HCT116 (cell line): Measurements from ENCODE around the gene SERPINF2. TPM values are rescaled to one million over a fixed set of nuclear protein-coding genes. Genes with fewer than 3 reads are reported as not detected.

Experiments used
- ATAC-seq: fragments of 200-7000 bp; cut with Tn5 transposase; 2 replicates; pipeline ENCODE4 v1.9.1; 2020; ENCODE audit warnings: mild to moderate bottlenecking, moderate library complexity
- BruUV-seq: library from RNA; stranded (reverse); fragments of 400-500 nt; replicated peaks from 2 replicates; lab custom pipeline; 2021; lab: Mats Ljungman, UMichigan
- CTCF ChIA-PET: fragments of 300-600 bp; sonication (Branson Sonifier 250); formaldehyde crosslinking; loops from one replicate; lab custom pipeline; 2021; ENCODE audit warnings: antibody characterized with exemption; lab: Charles Lee
- POLR2A ChIA-PET: fragments of 300-600, 350-600 bp; sonication (Branson Sonifier 250); formaldehyde crosslinking; loops from one replicate; lab custom pipeline; 2021; ENCODE audit warnings: antibody characterized with exemption; lab: Charles Lee
- RAD21 ChIA-PET, 2 experiments: fragments of 300-600 bp; sonication (Branson Sonifier 250); formaldehyde crosslinking; loops; one replicate each; lab custom pipeline; 2023; ENCODE audit warnings: low total read pairs in 2 of 2; ENCODE audit not compliant: uncharacterized antibody in 2 of 2, unreplicated experiment in 2 of 2, low non-redundant PET in 1 of 2; lab: Charles Lee
- DNase-seq: peaks from one replicate; pipeline ENCODE4 v3.0.0-alpha.2; 2010; ENCODE audit warnings: low read depth, low spot score
- H2AFZ ChIP-seq: fragments of 200-600 bp; shearing (Covaris generic), sonication (generic); 2 replicates; pipeline ENCODE4 v1.6.1; 2017; ENCODE audit warnings: low read depth, mixed run types, mixed read lengths, antibody characterized with exemption, low read length; ENCODE audit not compliant: poor library complexity, severe bottlenecking
- H3K27ac ChIP-seq: 2 replicates; pipeline ENCODE4 v1.5.1; 2012; ENCODE audit warnings: low read depth, low read length
- H3K27me3 ChIP-seq: fragments of 200-600 bp; sonication (generic); 2 replicates; pipeline ENCODE4 v1.6.1; 2016; ENCODE audit warnings: mixed run types, low read length, mixed read lengths; ENCODE audit not compliant: insufficient read depth
- H3K36me3 ChIP-seq, 2 experiments: fragments of 200-500 bp in 1 of 2; fragments of 200-600 bp in 1 of 2; sonication (Bioruptor generic) in 1 of 2; sonication (generic) in 1 of 2; 2 replicates each; pipeline versions ENCODE4 v1.5.1 to v1.6.1; 2014 to 2016; ENCODE audit warnings: low read length in 2 of 2, inconsistent platforms in 1 of 2, mixed read lengths in 1 of 2, mixed run types in 1 of 2; ENCODE audit not compliant: insufficient read depth in 2 of 2, control insufficient read depth in 1 of 2
- H3K4me1 ChIP-seq, 2 experiments: fragments of 200-600 bp in 1 of 2; sonication (generic) in 1 of 2; 2 replicates each; pipeline versions ENCODE4 v1.5.1 to v1.6.1; 2012 to 2017; ENCODE audit warnings: low read length in 2 of 2, inconsistent platforms in 1 of 2, mild to moderate bottlenecking in 1 of 2, mixed read lengths in 1 of 2, mixed run types in 1 of 2, moderate library complexity in 1 of 2; ENCODE audit not compliant: insufficient read depth in 2 of 2, control insufficient read depth in 1 of 2
- H3K4me2 ChIP-seq: fragments of 200-600 bp; sonication (generic); 2 replicates; pipeline ENCODE4 v1.6.1; 2017; ENCODE audit warnings: mixed run types, low read length, mixed read lengths
- H3K4me3 ChIP-seq, 2 experiments: fragments of 200-600 bp in 1 of 2; sonication (generic) in 1 of 2; replicated peaks in 1 of 2; 2 replicates each; pipeline ENCODE4 v1.5.1; 2011 to 2016; ENCODE audit warnings: low read length in 2 of 2, control low read depth in 1 of 2, low read depth in 1 of 2, mild to moderate bottlenecking in 1 of 2, mixed read lengths in 1 of 2, mixed run types in 1 of 2
- H3K79me2 ChIP-seq: fragments of 200-600 bp; sonication (generic); 2 replicates; pipeline ENCODE4 v1.6.1; 2017; ENCODE audit warnings: mild to moderate bottlenecking, mixed run types, low read length, moderate library complexity, mixed read lengths; ENCODE audit not compliant: insufficient read depth
- H3K9ac ChIP-seq: fragments of 200-600 bp; sonication (generic); 2 replicates; pipeline ENCODE4 v1.6.1; 2016; ENCODE audit warnings: low read length, mixed read lengths
- H3K9me2 ChIP-seq: fragments of 200-600 bp; sonication (generic), shearing (Covaris generic); 2 replicates; pipeline ENCODE4 v1.6.1; 2017; ENCODE audit warnings: mixed run types, mild to moderate bottlenecking, moderate library complexity; ENCODE audit not compliant: insufficient read depth
- H3K9me3 ChIP-seq, 2 experiments: fragments of 200-500 bp in 1 of 2; fragments of 200-600 bp in 1 of 2; sonication (Bioruptor generic) in 1 of 2; sonication (generic) in 1 of 2; 2 replicates each; pipeline ENCODE4 v1.6.1; 2014 to 2017; ENCODE audit warnings: low read length in 2 of 2, mixed read lengths in 2 of 2, inconsistent platforms in 1 of 2, low read depth in 1 of 2, mild to moderate bottlenecking in 1 of 2, mixed run types in 1 of 2, moderate library complexity in 1 of 2; ENCODE audit not compliant: control insufficient read depth in 1 of 2, insufficient read depth in 1 of 2
- H4K20me1 ChIP-seq: fragments of 200-600 bp; sonication (generic), shearing (Covaris generic); 2 replicates; pipeline ENCODE4 v1.6.1; 2017; ENCODE audit warnings: mixed run types, mild to moderate bottlenecking, moderate library complexity; ENCODE audit not compliant: insufficient read depth
- FOSL1 ChIP-seq: IDR thresholded peaks from 2 replicates; pipeline ENCODE4 v1.6.1; 2012; ENCODE audit warnings: low read depth
- JUND ChIP-seq: IDR thresholded peaks from 2 replicates; pipeline ENCODE4 v1.6.1; 2012
- POLR2A ChIP-seq: IDR thresholded peaks from 2 replicates; pipeline ENCODE4 v1.7.0; 2011; ENCODE audit warnings: borderline replicate concordance; ENCODE audit not compliant: insufficient read depth, insufficient read length; ENCODE audit errors: extremely low read depth
- RAD21 ChIP-seq: IDR thresholded peaks from 2 replicates; pipeline ENCODE4 v1.6.1; 2012; ENCODE audit warnings: low read depth, mild to moderate bottlenecking
- intact Hi-C: fragments of 100-400 bp; cut with micrococcal nuclease; formaldehyde crosslinking; loops from 2 replicates; pipeline ENCODE4 v1.10.0; 2022
- total RNA-seq: library from RNA; stranded (reverse); gene quantifications from one replicate; pipeline ENCODE4 v1.2.1, GENCODE V29; 2021; ENCODE audit not compliant: unreplicated experiment
- TF ChIP-seq, protein P1 (sequence below): IDR thresholded peaks from 2 replicates; pipeline ENCODE4 v1.6.1; 2012; ENCODE audit warnings: low read depth

The SERPINF2 gene
- total RNA-seq, 1 experiment from 2014 or later = 2.5 TPM

DNA sequence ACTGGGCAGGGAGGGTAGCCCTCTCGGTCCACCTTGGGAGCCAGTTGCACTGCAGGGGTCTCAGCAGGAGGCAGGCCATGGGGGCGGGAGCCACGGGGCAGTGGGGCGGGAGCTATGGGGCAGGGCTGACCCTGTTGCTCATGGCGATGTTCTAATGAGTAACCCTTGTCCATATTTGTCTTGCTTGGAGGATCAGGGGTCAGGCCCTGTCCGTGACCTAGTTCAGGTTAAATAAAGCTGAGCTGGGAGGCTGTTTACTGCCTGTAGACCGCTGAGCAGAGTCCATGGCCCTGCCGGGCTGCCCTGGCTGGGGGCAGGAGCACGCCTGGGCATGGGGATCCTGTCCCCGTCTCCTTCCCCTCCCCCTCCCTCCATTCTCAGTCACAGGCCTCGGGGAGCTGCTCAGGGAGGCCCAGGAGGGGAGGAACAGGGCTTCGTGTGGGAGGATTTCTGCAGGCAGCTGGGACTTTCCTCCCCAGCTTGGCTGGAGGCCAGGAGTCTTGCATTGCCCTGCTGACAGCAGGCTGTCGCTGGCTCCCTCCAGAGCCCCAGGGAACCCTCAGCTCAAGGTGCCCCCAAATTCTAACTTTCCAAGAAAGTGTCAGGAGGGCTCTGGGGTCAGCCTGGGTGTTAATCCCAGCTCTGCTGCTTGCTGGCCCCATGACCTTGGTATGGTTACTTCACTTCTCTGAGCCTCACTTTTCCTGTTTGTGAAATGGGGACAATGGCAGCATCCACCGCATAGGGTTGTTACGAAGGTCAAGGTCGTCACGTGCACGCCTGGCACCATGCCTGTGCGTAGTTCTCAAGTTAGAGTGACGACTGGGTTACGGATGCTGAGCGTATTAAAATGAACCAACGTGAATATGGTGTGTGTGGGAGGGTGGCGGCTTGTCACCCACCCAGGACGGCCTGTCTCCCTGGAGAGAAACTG is 6.1 kb upstream of the SERPINF2 start:
- H3K9me2 ChIP-seq = no peaks in the 10 kb centered on the region
- BruUV-seq = no TSS peak
- H3K4me3 ChIP-seq = no peak overlapping the region
- ChIA-PET POLR2A (interaction anchor here (0.5 kb wide), 1 partner anchor 100 kb away, joined by 3 read pairs; no protein-coding TSS in a partner anchor), RAD21 (no interaction called here), CTCF (no interaction called here)
- no peaks in the 10 kb centered on the region for H3K79me2 ChIP-seq
- no peak overlapping the region for H2AFZ ChIP-seq
- ATAC-seq = peak; percentile 28; the same call in 1 of the 2 replicates
- no peaks in the 10 kb centered on the region for H3K27me3 ChIP-seq
- H4K20me1 ChIP-seq = no peaks in the 10 kb centered on the region
- DNase-seq = no peak
- TF ChIP-seq POLR2A (no peak), JUND (no peak), FOSL1 (no peak), RAD21 (no peak)
- TF ChIP-seq, protein P1, sequence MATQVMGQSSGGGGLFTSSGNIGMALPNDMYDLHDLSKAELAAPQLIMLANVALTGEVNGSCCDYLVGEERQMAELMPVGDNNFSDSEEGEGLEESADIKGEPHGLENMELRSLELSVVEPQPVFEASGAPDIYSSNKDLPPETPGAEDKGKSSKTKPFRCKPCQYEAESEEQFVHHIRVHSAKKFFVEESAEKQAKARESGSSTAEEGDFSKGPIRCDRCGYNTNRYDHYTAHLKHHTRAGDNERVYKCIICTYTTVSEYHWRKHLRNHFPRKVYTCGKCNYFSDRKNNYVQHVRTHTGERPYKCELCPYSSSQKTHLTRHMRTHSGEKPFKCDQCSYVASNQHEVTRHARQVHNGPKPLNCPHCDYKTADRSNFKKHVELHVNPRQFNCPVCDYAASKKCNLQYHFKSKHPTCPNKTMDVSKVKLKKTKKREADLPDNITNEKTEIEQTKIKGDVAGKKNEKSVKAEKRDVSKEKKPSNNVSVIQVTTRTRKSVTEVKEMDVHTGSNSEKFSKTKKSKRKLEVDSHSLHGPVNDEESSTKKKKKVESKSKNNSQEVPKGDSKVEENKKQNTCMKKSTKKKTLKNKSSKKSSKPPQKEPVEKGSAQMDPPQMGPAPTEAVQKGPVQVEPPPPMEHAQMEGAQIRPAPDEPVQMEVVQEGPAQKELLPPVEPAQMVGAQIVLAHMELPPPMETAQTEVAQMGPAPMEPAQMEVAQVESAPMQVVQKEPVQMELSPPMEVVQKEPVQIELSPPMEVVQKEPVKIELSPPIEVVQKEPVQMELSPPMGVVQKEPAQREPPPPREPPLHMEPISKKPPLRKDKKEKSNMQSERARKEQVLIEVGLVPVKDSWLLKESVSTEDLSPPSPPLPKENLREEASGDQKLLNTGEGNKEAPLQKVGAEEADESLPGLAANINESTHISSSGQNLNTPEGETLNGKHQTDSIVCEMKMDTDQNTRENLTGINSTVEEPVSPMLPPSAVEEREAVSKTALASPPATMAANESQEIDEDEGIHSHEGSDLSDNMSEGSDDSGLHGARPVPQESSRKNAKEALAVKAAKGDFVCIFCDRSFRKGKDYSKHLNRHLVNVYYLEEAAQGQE = no peak
- no peaks in the 10 kb centered on the region for H3K4me1 ChIP-seq
- no peaks in the 10 kb centered on the region for H3K9me3 ChIP-seq
- no peaks in the 10 kb centered on the region for H3K36me3 ChIP-seq
- H3K4me2 ChIP-seq = no peak overlapping the region
- H3K27ac ChIP-seq = no peak overlapping the region
- intact Hi-C loops = no loop called here
- no peak overlapping the region for H3K9ac ChIP-seq
